Measurements from ENCODE around the gene TBC1D17.

DNA sequence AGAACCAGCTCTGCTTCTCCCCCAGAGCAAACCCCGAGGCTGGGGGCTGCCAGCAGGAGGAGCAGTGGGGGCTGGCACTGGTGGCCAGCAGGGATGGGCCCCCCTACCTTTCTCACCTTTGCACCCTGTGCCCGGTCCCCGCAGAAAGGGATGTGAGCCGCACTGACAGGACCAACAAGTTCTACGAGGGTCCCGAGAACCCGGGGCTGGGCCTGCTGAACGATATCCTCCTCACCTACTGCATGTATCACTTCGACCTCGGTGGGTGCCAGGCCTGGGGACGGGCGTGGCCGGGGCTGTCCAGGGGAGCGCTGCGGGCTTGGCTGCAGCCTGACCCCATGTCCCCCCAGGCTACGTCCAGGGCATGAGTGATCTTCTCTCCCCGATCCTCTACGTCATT, 6.6 kb downstream of the TBC1D17 start:
- TF ChIP-seq, protein P1, sequence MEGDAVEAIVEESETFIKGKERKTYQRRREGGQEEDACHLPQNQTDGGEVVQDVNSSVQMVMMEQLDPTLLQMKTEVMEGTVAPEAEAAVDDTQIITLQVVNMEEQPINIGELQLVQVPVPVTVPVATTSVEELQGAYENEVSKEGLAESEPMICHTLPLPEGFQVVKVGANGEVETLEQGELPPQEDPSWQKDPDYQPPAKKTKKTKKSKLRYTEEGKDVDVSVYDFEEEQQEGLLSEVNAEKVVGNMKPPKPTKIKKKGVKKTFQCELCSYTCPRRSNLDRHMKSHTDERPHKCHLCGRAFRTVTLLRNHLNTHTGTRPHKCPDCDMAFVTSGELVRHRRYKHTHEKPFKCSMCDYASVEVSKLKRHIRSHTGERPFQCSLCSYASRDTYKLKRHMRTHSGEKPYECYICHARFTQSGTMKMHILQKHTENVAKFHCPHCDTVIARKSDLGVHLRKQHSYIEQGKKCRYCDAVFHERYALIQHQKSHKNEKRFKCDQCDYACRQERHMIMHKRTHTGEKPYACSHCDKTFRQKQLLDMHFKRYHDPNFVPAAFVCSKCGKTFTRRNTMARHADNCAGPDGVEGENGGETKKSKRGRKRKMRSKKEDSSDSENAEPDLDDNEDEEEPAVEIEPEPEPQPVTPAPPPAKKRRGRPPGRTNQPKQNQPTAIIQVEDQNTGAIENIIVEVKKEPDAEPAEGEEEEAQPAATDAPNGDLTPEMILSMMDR (conservative IDR thresholded peaks at IDR 0.05; ENCODE audit: low read length), result no peak
- no peak for TF ChIP-seq EZH2phosphoT487 (IDR thresholded peaks at IDR 0.05; ENCODE audit: borderline replicate concordance)

All from Loucy (cell line).